CD8-positive, alpha-beta memory T cell (primary cell): ENCODE data around the gene PHACTR3. TPM values are rescaled to one million over a fixed set of nuclear protein-coding genes. Genes with fewer than 3 reads are reported as not detected.
A peak's percentile ranks its signal among the peaks of the same experiment; 100 is the strongest.

Experiments
- CTCF ChIA-PET: fragments of 350-600 bp; sonication (Branson Sonifier 250); formaldehyde crosslinking; loops from one replicate; lab custom pipeline; 2021; ENCODE audit warnings: antibody characterized with exemption; lab: Charles Lee
- POLR2A ChIA-PET: fragments of 350-600 bp; sonication (Branson Sonifier 250); formaldehyde crosslinking; loops from one replicate; lab custom pipeline; 2021; ENCODE audit warnings: antibody characterized with exemption; lab: Charles Lee
- DNase-seq, 5 donors: peaks; one replicate each; pipeline versions ENCODE4 v3.0.0 to v3.0.0-alpha.2; 2020 to 2022; ENCODE audit warnings: mixed read lengths in 1 of 5
- H3K27ac ChIP-seq: one replicate; pipeline ENCODE4 v1.7.0; 2013; ENCODE audit warnings: low read depth, mild to moderate bottlenecking, low read length, moderate library complexity
- H3K27me3 ChIP-seq: 2 replicates; pipeline ENCODE4 v1.7.0; 2013; ENCODE audit warnings: low read length, mild to moderate bottlenecking; ENCODE audit not compliant: insufficient read depth, poor library complexity, severe bottlenecking
- H3K36me3 ChIP-seq: 2 replicates; pipeline ENCODE4 v1.7.0; 2013; ENCODE audit warnings: mild to moderate bottlenecking, low read length, moderate library complexity; ENCODE audit not compliant: insufficient read depth
- H3K4me1 ChIP-seq: 2 replicates; pipeline ENCODE4 v1.7.0; 2013; ENCODE audit warnings: mild to moderate bottlenecking, low read length, moderate library complexity; ENCODE audit not compliant: insufficient read depth
- H3K4me3 ChIP-seq: 2 replicates; pipeline ENCODE4 v1.7.0; 2013; ENCODE audit warnings: mild to moderate bottlenecking, low read length
- H3K9me3 ChIP-seq: 2 replicates; pipeline ENCODE4 v1.7.0; 2013; ENCODE audit warnings: mild to moderate bottlenecking, low read length
- H3K27ac Mint-ChIP-seq, 8 donors: one replicate each; pipeline ENCODE4 v1.8.0; 2020 to 2021; ENCODE audit warnings: mixed read lengths in 8 of 8, mild to moderate bottlenecking in 6 of 8, inconsistent platforms in 3 of 8, moderate library complexity in 3 of 8
- H3K27me3 Mint-ChIP-seq, 2 donors: one replicate each; pipeline ENCODE4 v1.8.0; 2020 to 2021; ENCODE audit warnings: mixed read lengths in 2 of 2, mild to moderate bottlenecking in 1 of 2, moderate library complexity in 1 of 2
- H3K36me3 Mint-ChIP-seq, 3 donors: one replicate each; pipeline ENCODE4 v1.8.0; 2020 to 2021; ENCODE audit warnings: mixed read lengths in 3 of 3, inconsistent platforms in 1 of 3, mild to moderate bottlenecking in 1 of 3
- H3K4me1 Mint-ChIP-seq, 3 donors: one replicate each; pipeline ENCODE4 v1.8.0; 2020 to 2021; ENCODE audit warnings: mixed read lengths in 3 of 3, inconsistent platforms in 1 of 3, mild to moderate bottlenecking in 1 of 3
- H3K4me3 Mint-ChIP-seq, 7 donors: one replicate each; pipeline ENCODE4 v1.8.0; 2020 to 2021; ENCODE audit warnings: mixed read lengths in 7 of 7, mild to moderate bottlenecking in 6 of 7, moderate library complexity in 4 of 7, inconsistent platforms in 2 of 7
- H3K9me3 Mint-ChIP-seq, 5 donors: one replicate each; pipeline ENCODE4 v1.8.0; 2020 to 2022; ENCODE audit warnings: mixed read lengths in 5 of 5, mild to moderate bottlenecking in 3 of 5, moderate library complexity in 2 of 5, inconsistent platforms in 1 of 5
- polyA plus RNA-seq: library from polyadenylated mRNA; unstranded; fragments of 300-500 nt; fragmentation: Illumina TruSeq; gene quantifications from one replicate; pipeline ENCODE4 v1.2.3, GENCODE V29; 2021
- total RNA-seq, 2 experiments: library from RNA; stranded (reverse); gene quantifications; one replicate each; pipeline ENCODE4 v1.2.3, GENCODE V29; 2021

PHACTR3 gene
- total and polyA plus RNA-seq, 3 experiments from 2014 or later: not detected

DNA sequence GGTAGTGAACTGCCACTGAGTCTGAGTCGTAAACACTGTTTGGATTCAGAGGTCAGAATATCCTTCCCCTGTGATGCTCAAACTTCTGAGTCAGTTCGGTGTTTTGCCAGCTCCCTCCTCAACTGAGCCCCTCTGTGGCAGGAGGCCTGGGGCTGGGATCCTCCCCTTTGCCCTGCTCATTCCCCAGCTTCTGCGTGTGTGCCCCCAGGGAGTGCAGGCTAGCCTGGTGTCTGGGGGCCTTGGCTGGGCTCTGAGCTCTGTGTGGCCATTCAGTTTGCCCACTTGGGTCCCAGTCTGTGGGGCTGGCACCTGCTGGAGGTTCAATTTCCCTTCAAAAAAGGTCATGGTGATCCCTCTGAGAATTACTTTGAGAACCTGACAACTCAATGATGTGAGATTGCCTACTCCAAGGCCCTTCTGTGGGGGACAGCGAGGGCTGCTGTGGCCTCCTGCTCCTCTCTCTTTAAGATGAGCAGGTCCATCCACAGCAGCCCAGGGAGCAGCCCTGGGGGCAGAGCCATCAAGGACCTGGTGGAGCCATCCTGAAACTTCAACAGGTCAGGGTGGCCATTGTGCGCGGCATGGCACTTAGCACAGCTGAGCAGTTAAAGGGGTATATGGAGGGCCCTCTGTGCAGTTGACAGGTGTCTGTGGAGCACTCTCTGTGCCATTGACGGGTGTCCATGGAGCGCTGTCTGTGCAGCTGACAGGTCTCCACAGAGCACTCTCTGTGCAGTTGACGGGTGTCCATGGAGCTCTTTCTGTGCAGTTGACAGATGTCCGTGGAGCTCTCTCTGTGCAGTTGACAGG lies 181.9 kb downstream of the PHACTR3 start:
- H3K4me3 Mint-ChIP-seq: no peak overlapping the region
- peak overlapping the region in 1 of 8 donors; percentile 30 for H3K27ac Mint-ChIP-seq
- no peak for DNase-seq
- H3K4me1 ChIP-seq: no peaks in the 10 kb centered on the region
- peaks cover 0 to 5% (median 2%) of the 10 kb centered on the region in 5 donors for H3K9me3 Mint-ChIP-seq
- H3K36me3 ChIP-seq: no peaks in the 10 kb centered on the region
- no peak overlapping the region for H3K4me3 ChIP-seq
- H3K27me3 Mint-ChIP-seq: peaks cover 3 to 34% of the 10 kb centered on the region in 2 donors
- CTCF ChIA-PET: no interaction called here
- no peaks in the 10 kb centered on the region for H3K27me3 ChIP-seq
- H3K4me1 Mint-ChIP-seq: no peaks in the 10 kb centered on the region
- H3K36me3 Mint-ChIP-seq: no peaks in the 10 kb centered on the region
- H3K27ac ChIP-seq: no peak overlapping the region
- no peaks in the 10 kb centered on the region for H3K9me3 ChIP-seq
- POLR2A ChIA-PET: no interaction called here

DNA sequence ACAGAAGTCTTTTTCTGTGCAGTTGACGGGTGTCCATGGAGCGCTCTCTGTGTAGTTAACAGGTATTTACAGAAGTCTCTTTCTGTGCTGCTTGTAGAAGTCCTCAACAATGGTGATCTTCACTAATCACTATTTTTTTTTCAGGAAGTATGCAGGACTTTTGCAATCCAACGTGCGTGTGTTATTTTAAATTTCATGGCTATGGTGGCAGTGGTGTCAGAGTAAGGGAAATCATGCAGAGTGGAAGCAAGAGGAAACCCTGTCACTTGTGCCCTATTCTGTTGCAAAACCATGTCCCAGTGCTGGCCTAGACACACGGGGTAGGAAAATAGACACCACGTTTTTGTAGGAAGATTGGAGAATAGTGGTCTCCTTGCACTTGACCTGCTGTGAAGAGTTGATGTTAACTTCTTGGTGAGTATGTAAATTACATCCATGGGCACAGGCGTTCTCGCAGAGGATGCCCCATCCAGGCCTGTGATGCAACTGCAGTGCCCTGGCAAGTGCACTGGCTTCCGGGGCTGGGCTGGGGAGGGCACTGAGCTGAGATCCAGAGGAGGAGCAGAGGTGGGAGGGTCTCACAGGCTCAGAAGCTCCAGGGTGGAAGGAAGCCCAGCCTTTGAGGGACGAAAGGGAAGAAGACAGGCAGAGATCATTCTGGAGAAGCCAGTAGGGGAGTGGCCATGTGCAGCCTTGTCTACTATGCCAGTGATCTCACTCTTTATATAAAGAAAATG lies 182.6 kb downstream of the PHACTR3 start:
- Histone ChIP-seq H3K27me3 (no peaks in the 10 kb centered on the region), H3K9me3 (no peaks in the 10 kb centered on the region), H3K27ac (no peak overlapping the region), H3K4me3 (no peak overlapping the region), H3K36me3 (no peaks in the 10 kb centered on the region), H3K4me1 (no peaks in the 10 kb centered on the region)
- Mint-ChIP-seq H3K36me3 (no peaks in the 10 kb centered on the region), H3K9me3 (peaks cover 0 to 8% (median 5%) of the 10 kb centered on the region in 5 donors), H3K4me1 (no peaks in the 10 kb centered on the region), H3K27ac (no peak overlapping the region), H3K4me3 (no peak overlapping the region), H3K27me3 (peaks cover 6 to 32% of the 10 kb centered on the region in 2 donors)
- ChIA-PET CTCF (no interaction called here), POLR2A (no interaction called here)
- DNase-seq: no peak

DNA sequence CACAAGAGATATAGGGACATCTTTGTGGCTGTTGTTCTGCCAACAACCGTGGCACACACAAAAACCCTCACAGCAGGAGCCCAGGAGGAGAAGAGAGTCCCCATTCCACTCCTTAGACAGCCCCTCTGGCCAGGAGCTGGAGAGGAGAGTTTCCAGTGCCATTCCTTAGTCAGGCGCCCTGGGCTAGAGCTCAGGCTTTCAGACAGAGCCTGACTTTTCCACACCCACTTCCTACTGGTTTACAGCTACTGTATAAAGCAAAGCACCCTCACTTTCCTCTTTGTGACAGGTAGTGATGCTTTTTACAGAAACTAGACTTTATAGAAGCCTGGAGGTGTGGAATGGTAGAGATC lies 183.2 kb downstream of the PHACTR3 start:
- H3K4me3 Mint-ChIP-seq: no peak overlapping the region
- DNase-seq: no peak
- Histone ChIP-seq H3K9me3 (no peaks in the 10 kb centered on the region), H3K4me3 (no peak overlapping the region), H3K27me3 (no peaks in the 10 kb centered on the region), H3K36me3 (no peaks in the 10 kb centered on the region), H3K4me1 (no peaks in the 10 kb centered on the region), H3K27ac (no peak overlapping the region)
- H3K27me3 Mint-ChIP-seq: peaks cover 8 to 32% of the 10 kb centered on the region in 2 donors
- H3K4me1 Mint-ChIP-seq: no peaks in the 10 kb centered on the region
- H3K36me3 Mint-ChIP-seq: no peaks in the 10 kb centered on the region
- POLR2A ChIA-PET: no interaction called here
- CTCF ChIA-PET: no interaction called here
- H3K27ac Mint-ChIP-seq: no peak overlapping the region
- H3K9me3 Mint-ChIP-seq: peaks cover 0 to 11% (median 8%) of the 10 kb centered on the region in 5 donors

DNA sequence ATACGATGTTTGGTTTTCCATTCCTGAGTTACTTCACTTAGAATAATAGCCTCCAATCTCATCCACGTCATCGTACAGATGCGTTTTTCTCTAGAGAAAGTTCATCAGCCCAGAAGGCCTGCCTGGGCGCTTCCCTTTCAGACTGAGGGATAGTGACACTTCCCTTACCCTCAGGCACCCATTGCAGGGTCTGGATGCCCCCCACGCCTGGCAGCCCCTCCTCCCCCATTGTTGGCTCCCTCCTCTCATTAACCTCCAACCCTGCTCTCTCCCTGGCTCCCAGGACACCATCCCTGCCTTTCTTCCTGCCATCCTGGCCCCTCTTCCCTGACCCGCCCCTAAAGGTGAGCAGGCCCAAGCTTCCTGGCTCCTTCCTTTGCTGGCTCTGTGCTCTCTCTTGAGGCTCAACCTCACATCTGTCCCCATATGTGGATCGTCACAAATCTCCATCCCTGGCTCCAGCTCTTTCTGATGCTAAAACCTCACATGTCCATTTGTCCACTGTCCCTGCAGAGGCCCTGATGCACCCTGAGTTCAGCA lies 183.9 kb downstream of the PHACTR3 start:
- Histone ChIP-seq H3K4me3 (no peak overlapping the region), H3K27me3 (no peaks in the 10 kb centered on the region), H3K36me3 (no peaks in the 10 kb centered on the region), H3K27ac (no peak overlapping the region), H3K4me1 (no peaks in the 10 kb centered on the region), H3K9me3 (no peaks in the 10 kb centered on the region)
- Mint-ChIP-seq H3K27ac (no peak overlapping the region), H3K36me3 (no peaks in the 10 kb centered on the region), H3K27me3 (peaks cover 8 to 35% of the 10 kb centered on the region in 2 donors), H3K9me3 (peaks cover 2 to 14% (median 9%) of the 10 kb centered on the region in 5 donors), H3K4me3 (no peak overlapping the region), H3K4me1 (no peaks in the 10 kb centered on the region)
- POLR2A ChIA-PET: no interaction called here
- no peak for DNase-seq
- CTCF ChIA-PET: no interaction called here

DNA sequence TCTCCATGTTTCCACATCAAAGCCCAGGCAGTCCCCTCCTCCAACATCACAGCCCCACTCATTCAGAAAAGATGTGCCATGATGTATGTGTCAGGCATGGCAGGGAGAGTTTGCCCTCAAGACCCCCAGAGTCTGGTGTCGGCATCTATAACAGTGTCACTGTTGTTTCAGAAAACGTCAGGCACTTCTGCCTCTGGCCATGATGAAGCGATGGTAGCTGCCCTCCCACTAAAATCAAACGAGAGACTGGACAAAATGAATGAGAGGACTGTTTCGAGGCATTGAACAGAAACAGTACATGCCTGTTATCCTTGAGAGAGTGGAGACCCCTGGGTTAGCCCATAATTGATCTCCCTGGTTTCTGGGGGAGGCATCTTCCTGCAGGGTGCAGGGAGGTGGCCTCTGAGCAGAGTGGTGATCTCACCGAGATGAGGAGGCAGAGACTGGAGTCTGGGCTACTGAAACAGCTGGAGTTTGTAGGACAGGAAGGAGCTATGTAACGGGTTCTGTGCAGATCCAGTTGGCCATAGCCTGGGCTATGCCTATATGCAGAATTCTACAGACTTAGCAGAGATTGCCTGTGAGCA lies 184.6 kb downstream of the PHACTR3 start:
- no peaks in the 10 kb centered on the region for H3K9me3 ChIP-seq
- H3K4me3 ChIP-seq: no peak overlapping the region
- H3K36me3 Mint-ChIP-seq: no peaks in the 10 kb centered on the region
- no peaks in the 10 kb centered on the region for H3K36me3 ChIP-seq
- ChIA-PET CTCF (no interaction called here), POLR2A (no interaction called here)
- H3K4me3 Mint-ChIP-seq: no peak overlapping the region
- H3K9me3 Mint-ChIP-seq: peaks cover 5 to 16% (median 9%) of the 10 kb centered on the region in 5 donors
- peaks cover 8 to 35% of the 10 kb centered on the region in 2 donors for H3K27me3 Mint-ChIP-seq
- no peak overlapping the region for H3K27ac ChIP-seq
- H3K27ac Mint-ChIP-seq: peak overlapping the region in 1 of 8 donors; percentile 28
- H3K4me1 Mint-ChIP-seq: no peaks in the 10 kb centered on the region
- H3K27me3 ChIP-seq: no peaks in the 10 kb centered on the region
- H3K4me1 ChIP-seq: no peaks in the 10 kb centered on the region
- no peak for DNase-seq

DNA sequence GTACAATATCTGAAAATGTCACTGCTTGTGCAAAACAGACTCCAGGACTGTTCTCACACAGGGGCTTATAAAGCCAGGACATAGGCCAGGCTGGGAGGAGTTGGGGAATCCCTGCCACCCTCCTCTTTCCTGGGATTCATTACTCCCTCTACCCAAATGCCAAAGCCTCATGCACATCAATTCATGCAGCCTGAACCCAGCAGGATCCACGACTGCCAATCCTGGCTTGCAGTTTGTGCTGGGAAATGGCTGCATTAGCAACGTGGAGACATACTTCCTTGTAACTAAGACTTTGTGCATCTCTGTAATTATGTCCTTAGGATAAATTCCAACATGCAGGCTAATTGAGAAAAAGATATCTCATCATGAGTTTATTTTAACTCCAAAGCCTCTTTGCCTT lies 185.3 kb downstream of the PHACTR3 start:
- POLR2A ChIA-PET: no interaction called here

DNA sequence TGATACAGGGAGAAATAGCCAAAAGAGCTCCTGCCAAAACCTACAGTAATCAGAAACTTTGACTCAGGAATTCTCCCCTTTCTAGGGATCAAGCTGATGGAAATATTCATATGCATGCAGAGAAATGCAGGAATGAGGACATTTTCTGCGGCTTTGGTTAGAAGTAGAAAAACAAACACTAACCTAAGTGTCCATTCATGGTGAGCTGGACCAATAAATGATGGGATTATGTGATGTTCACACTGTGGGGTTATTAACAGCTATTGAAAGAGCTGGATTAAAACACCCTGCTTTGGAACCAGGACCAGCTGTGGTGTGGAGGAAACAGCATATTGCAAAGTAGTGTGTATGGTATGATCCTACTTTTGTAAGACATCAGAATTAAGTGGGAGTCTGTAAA lies 186.0 kb downstream of the PHACTR3 start:
- no peaks in the 10 kb centered on the region for H3K4me1 Mint-ChIP-seq
- Histone ChIP-seq H3K4me3 (no peak overlapping the region), H3K4me1 (no peaks in the 10 kb centered on the region), H3K27me3 (no peaks in the 10 kb centered on the region), H3K9me3 (no peaks in the 10 kb centered on the region), H3K36me3 (no peaks in the 10 kb centered on the region), H3K27ac (no peak overlapping the region)
- ChIA-PET POLR2A (no interaction called here), CTCF (no interaction called here)
- no peak for DNase-seq
- H3K4me3 Mint-ChIP-seq: no peak overlapping the region
- H3K36me3 Mint-ChIP-seq: no peaks in the 10 kb centered on the region
- H3K9me3 Mint-ChIP-seq: peaks cover 6 to 18% (median 11%) of the 10 kb centered on the region in 5 donors
- H3K27me3 Mint-ChIP-seq: peaks cover 8 to 40% of the 10 kb centered on the region in 2 donors
- no peak overlapping the region for H3K27ac Mint-ChIP-seq

More for the DNA sequence above, 185.3 kb downstream of the PHACTR3 start:
- H3K36me3 ChIP-seq: no peaks in the 10 kb centered on the region
- Mint-ChIP-seq H3K27me3 (peaks cover 8 to 40% of the 10 kb centered on the region in 2 donors), H3K4me1 (no peaks in the 10 kb centered on the region), H3K9me3 (peaks cover 5 to 18% (median 11%) of the 10 kb centered on the region in 5 donors), H3K36me3 (no peaks in the 10 kb centered on the region), H3K27ac (no peak overlapping the region), H3K4me3 (no peak overlapping the region)
- no peaks in the 10 kb centered on the region for H3K9me3 ChIP-seq
- CTCF ChIA-PET: no interaction called here
- H3K27ac ChIP-seq: no peak overlapping the region
- H3K4me1 ChIP-seq: no peaks in the 10 kb centered on the region
- DNase-seq: no peak
- H3K27me3 ChIP-seq: no peaks in the 10 kb centered on the region
- H3K4me3 ChIP-seq: no peak overlapping the region

DNA sequence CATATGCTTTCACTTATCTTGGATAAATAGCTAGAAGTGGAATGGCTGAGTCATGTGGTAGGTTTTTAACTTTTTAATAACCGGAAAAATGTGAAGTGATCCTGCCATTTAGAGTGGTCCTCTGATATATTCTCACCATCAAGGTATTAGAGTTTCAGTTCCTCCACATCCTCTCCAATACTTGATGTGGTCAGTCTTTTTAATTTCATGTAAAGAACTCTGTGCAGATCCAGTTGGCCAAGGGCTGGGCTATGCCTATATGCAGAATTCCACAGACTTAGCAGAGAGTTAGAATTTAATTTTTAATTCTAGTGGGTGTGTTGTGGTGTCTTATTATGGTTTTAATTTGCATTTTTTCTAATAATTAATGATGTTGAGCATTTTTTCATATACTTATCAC lies 188.0 kb downstream of the PHACTR3 start:
- Histone ChIP-seq H3K4me1 (no peaks in the 10 kb centered on the region), H3K4me3 (no peak overlapping the region), H3K36me3 (no peaks in the 10 kb centered on the region), H3K27ac (no peak overlapping the region), H3K27me3 (no peaks in the 10 kb centered on the region), H3K9me3 (no peaks in the 10 kb centered on the region)
- Mint-ChIP-seq H3K4me1 (no peaks in the 10 kb centered on the region), H3K27ac (no peak overlapping the region), H3K4me3 (no peak overlapping the region), H3K36me3 (no peaks in the 10 kb centered on the region), H3K9me3 (peaks cover 19 to 32% (median 25%) of the 10 kb centered on the region in 5 donors), H3K27me3 (peaks cover 8 to 35% of the 10 kb centered on the region in 2 donors)
- CTCF ChIA-PET: interaction anchor here (0.6 kb wide), 1 partner anchor 9 kb away, joined by 3 read pairs; no protein-coding TSS in a partner anchor
- DNase-seq: no peak
- POLR2A ChIA-PET: no interaction called here
